Measurements from ENCODE around the gene CEP104.

CEP104 gene

GRCh38 chr1:3762151-3762872 lies 94.7 kb downstream of the CEP104 start:
- no peak for DNase-seq (ENCODE audit: low spot score)

Data from HuH-7 (cell line).